Smooth muscle cell (in vitro differentiated cells): ENCODE measurements around the gene TMCC1. TPM values are rescaled to one million over a fixed set of nuclear protein-coding genes. Genes with fewer than 3 reads are reported as not detected.
"Not testable (repeated sequence)": the region's sequence is repeated elsewhere in the genome, so short reads cannot be mapped to it uniquely, and the experiment has no call there.

Experiments used
- DNase-seq: peaks from one replicate; lab custom pipeline; 2025; ENCODE audit not compliant: unreplicated experiment; lab: John Stamatoyannopoulos, UW
- H2AFZ ChIP-seq: fragments of 200-600 bp; sonication (generic); 2 replicates; pipeline ENCODE4 v1.6.0; 2016; ENCODE audit warnings: antibody characterized with exemption, low read depth, mild to moderate bottlenecking
- H3F3A ChIP-seq: fragments of 200-600 bp; sonication (generic); 2 replicates; pipeline ENCODE4 v1.6.0; 2017; ENCODE audit warnings: antibody characterized with exemption, low read depth
- H3K27ac ChIP-seq: fragments of 200-600 bp; sonication (generic); 2 replicates; pipeline ENCODE4 v1.5.1; 2016; ENCODE audit warnings: low read depth, mild to moderate bottlenecking
- H3K27me3 ChIP-seq: fragments of 200-600 bp; sonication (generic); 2 replicates; pipeline ENCODE4 v1.6.1; 2016; ENCODE audit warnings: low read depth, mild to moderate bottlenecking
- H3K36me3 ChIP-seq: fragments of 200-600 bp; sonication (generic); 2 replicates; pipeline ENCODE4 v1.5.1; 2016; ENCODE audit warnings: low read depth
- H3K4me1 ChIP-seq: fragments of 200-600 bp; sonication (generic); 2 replicates; pipeline ENCODE4 v1.5.1; 2016; ENCODE audit warnings: low read depth
- H3K4me2 ChIP-seq: fragments of 200-600 bp; sonication (generic); 2 replicates; pipeline ENCODE4 v1.6.0; 2016; ENCODE audit warnings: mild to moderate bottlenecking
- H3K4me3 ChIP-seq: fragments of 200-600 bp; sonication (generic); 2 replicates; pipeline ENCODE4 v1.5.1; 2016; ENCODE audit warnings: mild to moderate bottlenecking
- H3K79me2 ChIP-seq: fragments of 200-600 bp; sonication (generic); 2 replicates; pipeline ENCODE4 v1.6.0; 2016; ENCODE audit warnings: low read depth, mild to moderate bottlenecking
- H3K9ac ChIP-seq: fragments of 200-600 bp; sonication (generic); 2 replicates; pipeline ENCODE4 v1.6.0; 2016; ENCODE audit warnings: low read depth
- H3K9me3 ChIP-seq: fragments of 200-600 bp; sonication (generic); replicated peaks from 2 replicates; pipeline ENCODE4 v1.5.1; 2016; ENCODE audit warnings: low read depth
- H4K20me1 ChIP-seq: fragments of 200-600 bp; sonication (generic); 2 replicates; pipeline ENCODE4 v1.6.0; 2016; ENCODE audit warnings: low read depth
- WGBS: methylation state at CpG from one replicate; pipeline ENCODE4 v1.1.7; 2016; ENCODE audit warnings: low lambda C conversion rate; 5-methylcytosine and 5-hydroxymethylcytosine counted together
- polyA plus RNA-seq: library from polyadenylated mRNA; unstranded; fragments of >200 nt; fragmentation: Nextera tagmentation; extraction: Ambion mirVana; gene quantifications from 2 replicates; pipeline ENCODE4 v1.2.1, GENCODE V29; 2016
- total RNA-seq: library from RNA; depleted of rRNA; stranded (reverse); fragments of >200 nt; gene quantifications from 2 replicates; pipeline ENCODE4 v1.2.3, GENCODE V29; 2014
- TF ChIP-seq, protein P1 (sequence below): fragments of 200-600 bp; sonication (generic); IDR thresholded peaks from 2 replicates; pipeline ENCODE4 v1.5.1; 2017; ENCODE audit warnings: borderline replicate concordance, mild to moderate bottlenecking, antibody characterized with exemption; ENCODE audit not compliant: insufficient read depth, poor library complexity, severe bottlenecking

Gene TMCC1
- total and polyA plus RNA-seq, 2 experiments from 2014 or later, result 5.3 to 17.8 TPM

DNA sequence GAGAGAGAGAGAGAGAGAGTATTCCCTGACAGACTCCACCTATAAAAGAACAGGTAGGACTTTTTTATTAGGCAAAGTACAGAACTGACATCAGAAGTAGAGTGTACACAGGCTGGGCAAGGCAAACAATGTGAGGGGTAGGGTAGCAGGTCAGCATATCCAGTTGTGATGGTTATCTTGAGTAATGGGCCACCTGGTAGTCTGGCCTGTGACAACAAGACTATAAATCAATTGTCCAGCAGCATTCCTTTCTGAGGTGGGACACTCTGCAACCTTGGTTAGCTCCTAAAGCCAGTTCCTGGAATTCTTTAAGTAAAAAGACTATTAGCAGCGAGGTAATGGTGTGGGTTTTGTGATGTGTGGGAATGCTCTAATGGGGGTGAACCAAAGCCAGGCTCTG lies 14.9 kb upstream of the TMCC1 start:
- no peak for DNase-seq

DNA sequence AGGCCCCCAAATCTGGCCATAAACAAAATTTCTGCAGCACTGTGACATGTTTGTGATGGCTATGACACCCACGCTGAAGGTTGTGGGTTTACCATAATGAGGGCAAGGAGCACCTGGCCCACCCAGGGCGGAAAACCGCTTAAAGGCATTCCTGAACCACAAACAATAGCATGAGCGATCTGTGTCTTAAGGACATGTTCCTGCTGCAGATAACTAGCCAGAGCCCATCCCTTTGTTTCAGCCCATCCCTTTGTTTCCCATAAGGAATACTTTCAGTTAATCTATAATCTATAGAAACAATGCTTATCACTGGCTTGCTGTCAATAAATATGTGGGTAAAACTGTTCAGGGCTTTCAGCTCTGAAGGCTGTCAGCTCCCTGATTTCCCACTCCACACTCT lies 7.8 kb upstream of the TMCC1 start:
- not testable (repeated sequence) for H3K27ac ChIP-seq, H3K9ac ChIP-seq, H2AFZ ChIP-seq, H3K79me2 ChIP-seq, H3K4me3 ChIP-seq, H3K9me3 ChIP-seq, H3K4me2 ChIP-seq, H3K36me3 ChIP-seq, H3K4me1 ChIP-seq, H3K27me3 ChIP-seq, H4K20me1 ChIP-seq, DNase-seq, H3F3A ChIP-seq
- WGBS, result 97% methylated on average over 4 of the region's 4 CpGs

More for the DNA sequence above, 14.9 kb upstream of the TMCC1 start:
- Histone ChIP-seq H3K27me3 (no peaks in the 10 kb centered on the region), H3K9me3 (peaks cover 14% of the 10 kb centered on the region), H3K27ac (no peak overlapping the region), H3K79me2 (no peaks in the 10 kb centered on the region), H3K36me3 (no peaks in the 10 kb centered on the region), H3K4me3 (no peak overlapping the region), H2AFZ (no peak overlapping the region), H3K4me2 (no peak overlapping the region), H3F3A (no peaks in the 10 kb centered on the region), H3K4me1 (no peaks in the 10 kb centered on the region), H3K9ac (no peak overlapping the region), H4K20me1 (no peaks in the 10 kb centered on the region)
- WGBS, result 55% methylated on average over 1 of the region's 1 CpG
- TF ChIP-seq, protein P1, sequence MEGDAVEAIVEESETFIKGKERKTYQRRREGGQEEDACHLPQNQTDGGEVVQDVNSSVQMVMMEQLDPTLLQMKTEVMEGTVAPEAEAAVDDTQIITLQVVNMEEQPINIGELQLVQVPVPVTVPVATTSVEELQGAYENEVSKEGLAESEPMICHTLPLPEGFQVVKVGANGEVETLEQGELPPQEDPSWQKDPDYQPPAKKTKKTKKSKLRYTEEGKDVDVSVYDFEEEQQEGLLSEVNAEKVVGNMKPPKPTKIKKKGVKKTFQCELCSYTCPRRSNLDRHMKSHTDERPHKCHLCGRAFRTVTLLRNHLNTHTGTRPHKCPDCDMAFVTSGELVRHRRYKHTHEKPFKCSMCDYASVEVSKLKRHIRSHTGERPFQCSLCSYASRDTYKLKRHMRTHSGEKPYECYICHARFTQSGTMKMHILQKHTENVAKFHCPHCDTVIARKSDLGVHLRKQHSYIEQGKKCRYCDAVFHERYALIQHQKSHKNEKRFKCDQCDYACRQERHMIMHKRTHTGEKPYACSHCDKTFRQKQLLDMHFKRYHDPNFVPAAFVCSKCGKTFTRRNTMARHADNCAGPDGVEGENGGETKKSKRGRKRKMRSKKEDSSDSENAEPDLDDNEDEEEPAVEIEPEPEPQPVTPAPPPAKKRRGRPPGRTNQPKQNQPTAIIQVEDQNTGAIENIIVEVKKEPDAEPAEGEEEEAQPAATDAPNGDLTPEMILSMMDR, result no peak

DNA sequence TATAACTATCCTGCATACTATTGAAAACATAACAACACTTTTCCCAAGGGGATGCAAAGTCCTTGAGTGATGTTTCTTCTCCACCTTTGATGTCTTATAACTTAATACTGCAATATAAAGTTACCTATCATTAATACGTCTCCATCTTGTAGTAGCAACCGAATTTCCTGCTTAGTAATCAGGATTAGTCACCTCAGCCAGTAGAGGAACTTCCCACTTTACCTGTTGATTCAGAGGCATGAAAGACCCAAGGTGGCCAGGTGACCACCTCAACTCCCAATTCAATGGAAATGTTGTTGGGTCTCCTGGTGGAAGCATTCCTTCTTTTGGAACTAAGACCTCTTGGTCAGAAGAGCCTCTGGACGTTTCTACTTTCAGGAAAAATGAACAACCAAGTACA lies 3.5 kb upstream of the TMCC1 start:
- Histone ChIP-seq H3K4me1 (peaks cover 3% of the 10 kb centered on the region), H3K79me2 (peaks cover 12% of the 10 kb centered on the region), H3K4me3 (no peak overlapping the region), H3K36me3 (no peaks in the 10 kb centered on the region), H2AFZ (no peak overlapping the region), H3K27me3 (no peaks in the 10 kb centered on the region), H3K4me2 (no peak overlapping the region), H4K20me1 (peaks cover 5% of the 10 kb centered on the region), H3F3A (no peaks in the 10 kb centered on the region), H3K9ac (no peak overlapping the region), H3K9me3 (no peaks in the 10 kb centered on the region), H3K27ac (no peak overlapping the region)
- DNase-seq, result no peak
- WGBS, result 76% methylated on average over 3 of the region's 3 CpGs
- TF ChIP-seq, protein P1, result no peak

DNA sequence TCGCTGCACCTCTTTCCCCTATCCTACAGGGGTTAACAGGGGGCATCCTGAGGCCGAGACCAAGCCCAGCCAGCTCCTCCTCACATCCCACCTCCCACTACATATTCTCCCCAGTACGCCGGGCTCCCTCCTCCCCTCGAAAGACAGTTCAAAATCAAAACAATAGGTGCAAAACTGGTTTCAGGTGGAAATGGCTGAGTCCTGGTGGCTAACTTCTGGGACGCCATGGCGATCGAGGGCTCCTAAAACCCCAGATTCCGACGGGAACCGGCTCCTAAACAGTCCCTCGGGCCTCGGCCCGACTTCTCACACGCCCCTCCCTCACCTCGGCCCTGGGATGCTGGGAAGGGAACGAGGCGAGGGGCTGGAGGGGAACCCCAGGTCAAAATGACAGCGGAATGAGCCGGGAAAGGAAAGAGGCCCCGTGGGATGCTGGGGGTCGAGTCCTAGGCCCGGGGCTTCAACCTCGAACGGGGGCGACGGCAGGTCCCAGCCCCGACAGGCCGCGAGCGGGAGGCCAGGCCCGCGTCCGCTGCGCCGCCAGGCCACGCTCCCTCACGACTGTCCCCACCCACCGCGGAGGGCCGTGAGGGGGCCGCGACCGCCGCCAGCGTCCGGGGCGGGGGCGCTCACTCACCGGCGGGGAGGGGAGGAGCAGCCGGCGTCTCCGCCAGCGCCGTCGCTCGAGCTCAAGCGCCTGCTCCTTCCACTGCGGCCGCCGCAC lies 492 bp downstream of the TMCC1 start:
- Histone ChIP-seq H3K27me3 (no peaks in the 10 kb centered on the region), H3K9me3 (no peaks in the 10 kb centered on the region), H3K27ac (peak overlapping the region; percentile 91), H3K79me2 (peaks cover 44% of the 10 kb centered on the region), H3K4me1 (peaks cover 17% of the 10 kb centered on the region), H4K20me1 (peaks cover 43% of the 10 kb centered on the region), H3K36me3 (no peaks in the 10 kb centered on the region), H3K4me3 (peak overlapping the region; percentile 99), H2AFZ (peak overlapping the region; percentile 98), H3F3A (peaks cover 10% of the 10 kb centered on the region), H3K4me2 (peak overlapping the region; percentile 99), H3K9ac (peak overlapping the region; percentile 95)
- 2% methylated on average over 41 of the region's 62 CpGs for WGBS
- TF ChIP-seq, protein P1, result no peak
- peak; percentile 47 for DNase-seq
